DND-41 (cell line): Measurements from ENCODE around the gene PIK3AP1.

ENCODE experiments used
- CTCF ChIP-seq: IDR thresholded peaks from 2 replicates; pipeline ENCODE4 v1.5.1; 2012; ENCODE audit warnings: borderline replicate concordance, low read length, moderate library complexity, mild to moderate bottlenecking; ENCODE audit not compliant: poor library complexity, severe bottlenecking; ENCODE audit errors: extremely low read depth
- EZH2 ChIP-seq: IDR thresholded peaks from 3 replicates; pipeline ENCODE4 v1.6.1; 2012; ENCODE audit warnings: borderline replicate concordance, low read depth, mild to moderate bottlenecking, moderate library complexity, low read length, inconsistent platforms; ENCODE audit not compliant: severe bottlenecking

GRCh38 chr10:96645191-96645721 is 75.1 kb downstream of the PIK3AP1 start:
- TF ChIP-seq CTCF (no peak), EZH2 (no peak)
